Measurements from ENCODE around the gene NUDT22.

NUDT22 gene

GRCh38 chr11:64237484-64237951 is 11.4 kb downstream of the NUDT22 start:
- no peaks in the 10 kb centered on the region for H3K36me3 ChIP-seq
- TF ChIP-seq, protein P1, sequence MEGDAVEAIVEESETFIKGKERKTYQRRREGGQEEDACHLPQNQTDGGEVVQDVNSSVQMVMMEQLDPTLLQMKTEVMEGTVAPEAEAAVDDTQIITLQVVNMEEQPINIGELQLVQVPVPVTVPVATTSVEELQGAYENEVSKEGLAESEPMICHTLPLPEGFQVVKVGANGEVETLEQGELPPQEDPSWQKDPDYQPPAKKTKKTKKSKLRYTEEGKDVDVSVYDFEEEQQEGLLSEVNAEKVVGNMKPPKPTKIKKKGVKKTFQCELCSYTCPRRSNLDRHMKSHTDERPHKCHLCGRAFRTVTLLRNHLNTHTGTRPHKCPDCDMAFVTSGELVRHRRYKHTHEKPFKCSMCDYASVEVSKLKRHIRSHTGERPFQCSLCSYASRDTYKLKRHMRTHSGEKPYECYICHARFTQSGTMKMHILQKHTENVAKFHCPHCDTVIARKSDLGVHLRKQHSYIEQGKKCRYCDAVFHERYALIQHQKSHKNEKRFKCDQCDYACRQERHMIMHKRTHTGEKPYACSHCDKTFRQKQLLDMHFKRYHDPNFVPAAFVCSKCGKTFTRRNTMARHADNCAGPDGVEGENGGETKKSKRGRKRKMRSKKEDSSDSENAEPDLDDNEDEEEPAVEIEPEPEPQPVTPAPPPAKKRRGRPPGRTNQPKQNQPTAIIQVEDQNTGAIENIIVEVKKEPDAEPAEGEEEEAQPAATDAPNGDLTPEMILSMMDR (IDR thresholded peaks at IDR 0.05; ENCODE audit: low read depth, low read length) = no peak
- H3K27me3 ChIP-seq = no peaks in the 10 kb centered on the region
- H3K4me3 ChIP-seq (ENCODE audit: low read depth, low read length) = no peak overlapping the region
- H3K4me1 ChIP-seq = peaks cover 4% of the 10 kb centered on the region
- H3K9me3 ChIP-seq = no peaks in the 10 kb centered on the region
- no peak for DNase-seq

DNA sequence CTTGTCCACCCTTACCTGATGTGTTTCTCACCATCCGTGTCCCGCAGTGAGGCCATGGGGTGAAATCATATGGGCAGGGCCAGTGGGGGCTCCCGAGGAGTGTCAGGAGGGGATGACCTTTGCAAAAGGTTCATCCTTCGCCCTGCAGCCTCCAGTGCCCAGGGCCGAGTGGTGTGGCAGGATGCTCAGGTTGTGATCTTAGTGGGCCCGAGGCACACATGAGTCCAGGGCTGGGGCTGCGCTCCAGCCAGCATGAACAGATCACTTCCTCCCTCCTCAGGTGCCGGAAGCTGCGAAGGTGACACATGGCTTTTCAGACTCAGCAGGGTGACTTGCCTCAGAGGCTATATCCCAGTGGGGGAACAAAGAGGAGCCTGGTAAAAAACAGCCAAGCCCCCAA is 12.0 kb downstream of the NUDT22 start:
- Histone ChIP-seq H3K4me1 (peaks cover 4% of the 10 kb centered on the region), H3K4me3 (ENCODE audit: low read depth, low read length) (no peak overlapping the region), H3K36me3 (no peaks in the 10 kb centered on the region), H3K9me3 (no peaks in the 10 kb centered on the region), H3K27me3 (no peaks in the 10 kb centered on the region)
- no peak for DNase-seq
- TF ChIP-seq, protein P1 (IDR thresholded peaks at IDR 0.05; ENCODE audit: low read depth, low read length) = no peak

DNA sequence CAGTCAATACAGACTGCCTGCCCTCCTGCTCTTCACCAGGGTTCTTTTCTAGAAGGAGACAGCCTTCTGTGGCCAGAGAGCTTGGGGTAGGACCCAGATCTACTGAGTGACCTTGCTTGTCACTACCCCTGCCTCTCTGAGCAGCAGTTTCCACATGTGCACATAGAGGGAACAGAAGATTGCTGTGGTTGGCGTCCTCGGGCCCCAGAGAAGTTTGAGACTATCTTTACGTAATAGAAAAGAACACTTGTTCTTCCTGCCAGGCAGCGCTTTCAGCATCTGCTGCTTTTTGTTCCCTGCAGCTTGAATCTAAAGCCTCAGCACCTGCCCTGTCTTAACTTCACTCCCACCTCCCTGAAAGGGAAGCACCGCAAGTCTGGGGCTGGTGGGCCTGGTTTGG is 12.9 kb downstream of the NUDT22 start:
- TF ChIP-seq, protein P1 (IDR thresholded peaks at IDR 0.05; ENCODE audit: low read depth, low read length) = no peak
- DNase-seq = no peak
- Histone ChIP-seq H3K4me3 (ENCODE audit: low read depth, low read length) (no peak overlapping the region), H3K36me3 (no peaks in the 10 kb centered on the region), H3K9me3 (no peaks in the 10 kb centered on the region), H3K4me1 (peaks cover 4% of the 10 kb centered on the region), H3K27me3 (no peaks in the 10 kb centered on the region)

DNA sequence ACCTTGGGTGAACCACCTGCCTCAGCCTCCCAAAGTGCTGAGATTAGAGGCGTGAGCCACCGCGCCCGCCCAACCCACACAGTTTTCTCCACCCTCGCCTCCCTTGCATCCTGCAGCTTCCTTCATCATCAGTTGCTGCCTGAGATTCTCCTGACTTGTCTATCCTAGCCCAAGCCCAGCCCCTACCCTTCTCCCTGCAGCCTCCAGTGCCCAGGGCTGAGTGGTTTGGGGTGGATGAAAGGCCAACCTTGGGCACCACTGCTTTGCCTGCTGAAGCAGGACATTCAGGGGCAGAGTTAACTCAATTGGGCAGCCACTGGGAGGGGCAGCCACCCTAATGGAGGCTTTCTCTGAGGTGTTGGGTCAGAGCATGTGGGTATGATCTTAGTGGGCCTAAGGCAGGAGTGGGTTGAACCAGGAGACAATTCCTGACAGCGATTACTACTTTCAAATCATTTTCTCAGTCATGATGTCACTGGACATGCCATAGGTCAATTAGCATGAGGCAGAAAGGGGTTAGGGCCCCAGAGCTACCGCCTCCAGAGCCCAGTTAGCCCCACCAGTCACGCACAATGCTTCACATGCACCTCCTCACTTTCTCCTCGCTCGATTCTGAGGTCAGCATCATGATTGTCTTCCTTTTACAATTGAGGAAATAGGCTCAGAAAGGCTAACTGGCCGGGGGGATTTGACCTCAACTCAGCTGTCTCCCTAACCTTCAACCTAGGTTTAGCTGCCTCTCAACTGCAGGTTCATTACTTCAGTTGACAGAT is 13.8 kb downstream of the NUDT22 start:
- TF ChIP-seq, protein P1 (IDR thresholded peaks at IDR 0.05; ENCODE audit: low read depth, low read length) = no peak
- DNase-seq = no peak
- Histone ChIP-seq H3K36me3 (no peaks in the 10 kb centered on the region), H3K4me3 (ENCODE audit: low read depth, low read length) (peak overlapping the region; percentile 69), H3K9me3 (no peaks in the 10 kb centered on the region), H3K27me3 (no peaks in the 10 kb centered on the region), H3K4me1 (peaks cover 4% of the 10 kb centered on the region)

- DNase-seq = peak; percentile 94
- Histone ChIP-seq H3K27me3 (no peaks in the 10 kb centered on the region), H3K9me3 (no peaks in the 10 kb centered on the region), H3K4me1 (peaks cover 4% of the 10 kb centered on the region), H3K4me3 (ENCODE audit: low read depth, low read length) (peak within 1 kb of the TSS; percentile 69), H3K36me3 (no peaks in the 10 kb centered on the region)
- TF ChIP-seq, protein P1 (IDR thresholded peaks at IDR 0.05; ENCODE audit: low read depth, low read length) = no peak
Measured at GRCh38 chr11:64240435-64241240, 14.6 kb downstream of the NUDT22 start, which contains the start of gene FKBP2. FKBP2 (plus strand) TSS chr11:64241095; CDS start chr11:64242388, 1,293 bp downstream.

DNA sequence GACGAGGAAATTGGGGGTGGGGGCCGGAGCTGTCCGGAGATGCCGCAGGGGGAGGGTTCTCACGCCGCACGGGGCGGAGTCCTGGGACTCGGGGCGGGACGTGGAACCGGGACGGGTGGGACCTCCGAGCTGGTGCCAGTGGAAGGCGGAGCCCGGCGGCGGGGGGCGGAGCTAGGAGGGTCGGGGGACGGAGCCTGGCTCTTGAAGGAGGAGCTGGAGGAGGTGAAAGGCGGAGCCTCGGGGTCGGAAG is 15.1 kb downstream of the NUDT22 start:
- TF ChIP-seq, protein P1 (IDR thresholded peaks at IDR 0.05; ENCODE audit: low read depth, low read length) = no peak
- H3K9me3 ChIP-seq = no peaks in the 10 kb centered on the region
- no peaks in the 10 kb centered on the region for H3K36me3 ChIP-seq
- no peaks in the 10 kb centered on the region for H3K27me3 ChIP-seq
- peaks cover 4% of the 10 kb centered on the region for H3K4me1 ChIP-seq
- no peak for DNase-seq
- H3K4me3 ChIP-seq (ENCODE audit: low read depth, low read length) = peak overlapping the region; percentile 69
